ENCODE measurements around the gene HSD11B2. TPM values are rescaled to one million over a fixed set of nuclear protein-coding genes. Genes with fewer than 3 reads are reported as not detected.

HSD11B2 gene
- total RNA-seq, 1 experiment from 2014 or later, result 5.3 TPM

DNA sequence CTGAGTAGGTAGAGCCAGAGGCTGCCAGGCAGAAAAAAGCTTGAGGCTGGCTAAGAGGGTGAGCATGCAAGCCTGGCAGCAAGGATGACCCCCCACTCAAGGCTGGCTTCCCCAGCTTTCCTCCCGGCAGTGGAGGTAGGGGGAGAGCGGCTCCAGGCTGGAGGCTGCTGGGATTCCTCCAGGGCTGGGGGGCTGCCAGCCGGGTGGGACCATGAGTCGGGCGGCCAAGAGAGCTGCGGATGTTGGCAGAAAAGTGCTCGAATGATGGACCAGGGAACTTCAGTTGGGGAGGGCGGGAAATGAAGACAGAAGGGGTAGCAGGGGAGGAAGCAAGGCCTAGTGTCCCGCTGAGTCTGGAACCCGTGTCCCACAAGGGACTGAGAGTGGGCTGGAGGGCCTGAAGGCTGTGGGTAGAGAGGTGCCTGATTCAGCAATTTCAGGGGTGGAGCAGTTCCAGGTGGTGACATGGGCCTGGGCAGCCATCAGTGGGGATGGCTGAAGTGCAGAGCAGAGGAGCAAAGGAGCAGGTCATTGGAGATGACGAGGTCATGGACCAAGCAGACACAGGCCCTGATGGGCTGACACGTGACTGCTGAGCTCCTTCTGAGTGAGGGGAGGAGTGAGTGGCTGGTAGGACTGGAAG, 20.3 kb downstream of the HSD11B2 start:
- ChIA-PET CTCF (interaction anchor here (0.6 kb wide), 2 partner anchors 40 to 202 kb away, joined by 3 read pairs; no protein-coding TSS in a partner anchor), POLR2A (ENCODE audit: unreplicated experiment) (no interaction called here)
- Histone ChIP-seq H3K4me3 (no peak overlapping the region), H3K36me3 (ENCODE audit: low read depth) (no peaks in the 10 kb centered on the region), H3K27me3 (ENCODE audit: insufficient read depth, low read depth) (no peaks in the 10 kb centered on the region), H3K9me3 (ENCODE audit: insufficient read depth, low read depth) (no peaks in the 10 kb centered on the region), H3K27ac (no peak overlapping the region), H3K79me2 (ENCODE audit: low read depth) (no peaks in the 10 kb centered on the region), H3K4me1 (replicated peaks; ENCODE audit: insufficient read depth) (peaks cover 4% of the 10 kb centered on the region; the same call in 1 of the 2 replicates), H3F3A (ENCODE audit: insufficient read depth, low read depth) (0 out of 2 replicates have a peak, but pooled peaks cover 4% of the 10 kb centered on the region), H3K4me2 (no peak overlapping the region), H3K9me2 (ENCODE audit: insufficient read depth) (no peaks in the 10 kb centered on the region), H2AFZ (no peak overlapping the region), H4K20me1 (ENCODE audit: insufficient read depth) (peaks cover 9% of the 10 kb centered on the region; the same call in 1 of the 2 replicates)
- BruUV-seq (replicated peaks), result no TSS peak
- peak in 1 of 2 experiments; percentile 18 for DNase-seq
- no peak for TF ChIP-seq EZH2 (IDR thresholded peaks at IDR 0.05; ENCODE audit: low read depth)
- TF ChIP-seq, protein P1, sequence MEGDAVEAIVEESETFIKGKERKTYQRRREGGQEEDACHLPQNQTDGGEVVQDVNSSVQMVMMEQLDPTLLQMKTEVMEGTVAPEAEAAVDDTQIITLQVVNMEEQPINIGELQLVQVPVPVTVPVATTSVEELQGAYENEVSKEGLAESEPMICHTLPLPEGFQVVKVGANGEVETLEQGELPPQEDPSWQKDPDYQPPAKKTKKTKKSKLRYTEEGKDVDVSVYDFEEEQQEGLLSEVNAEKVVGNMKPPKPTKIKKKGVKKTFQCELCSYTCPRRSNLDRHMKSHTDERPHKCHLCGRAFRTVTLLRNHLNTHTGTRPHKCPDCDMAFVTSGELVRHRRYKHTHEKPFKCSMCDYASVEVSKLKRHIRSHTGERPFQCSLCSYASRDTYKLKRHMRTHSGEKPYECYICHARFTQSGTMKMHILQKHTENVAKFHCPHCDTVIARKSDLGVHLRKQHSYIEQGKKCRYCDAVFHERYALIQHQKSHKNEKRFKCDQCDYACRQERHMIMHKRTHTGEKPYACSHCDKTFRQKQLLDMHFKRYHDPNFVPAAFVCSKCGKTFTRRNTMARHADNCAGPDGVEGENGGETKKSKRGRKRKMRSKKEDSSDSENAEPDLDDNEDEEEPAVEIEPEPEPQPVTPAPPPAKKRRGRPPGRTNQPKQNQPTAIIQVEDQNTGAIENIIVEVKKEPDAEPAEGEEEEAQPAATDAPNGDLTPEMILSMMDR (conservative IDR thresholded peaks at IDR 0.05), result no peak
- intact Hi-C loops (cut with micrococcal nuclease; ENCODE audit: unreplicated experiment), result no loop called here

DNA sequence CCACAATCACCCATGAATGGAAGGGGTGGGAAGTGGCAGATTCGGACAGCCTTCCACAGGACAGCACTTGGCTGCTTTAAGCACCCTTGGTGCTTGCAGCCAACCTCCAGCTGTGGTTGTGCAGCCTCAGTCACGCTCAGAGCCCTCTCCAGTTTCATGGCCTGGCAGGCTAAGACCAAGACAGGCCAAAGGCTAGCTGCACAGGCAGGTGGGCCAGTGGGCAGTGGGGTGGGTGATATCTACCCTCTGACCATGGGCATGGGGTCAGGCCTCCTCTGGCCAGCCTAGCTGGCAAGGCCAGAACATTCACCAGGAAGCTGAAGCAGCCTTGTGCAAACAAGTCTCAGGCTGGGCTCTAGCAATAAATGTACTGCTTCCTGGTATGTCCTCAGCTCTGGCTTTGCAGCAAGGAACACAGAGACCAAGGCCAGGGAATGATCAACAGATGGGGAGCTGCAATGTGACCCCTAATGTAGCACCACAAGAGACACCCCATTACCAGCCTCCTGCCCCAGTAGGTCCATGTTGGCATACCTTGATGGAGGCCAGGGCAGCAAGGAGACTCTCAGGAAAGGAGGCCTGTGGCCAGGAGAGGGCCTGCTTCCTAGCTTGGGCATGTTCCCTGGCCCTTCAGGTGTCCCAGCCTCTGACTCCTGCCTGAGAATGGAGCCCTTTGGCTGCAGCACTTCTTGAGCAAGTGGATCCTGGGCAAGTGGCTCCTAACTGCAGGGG, 20.9 kb downstream of the HSD11B2 start:
- no peaks in the 10 kb centered on the region for H3K79me2 ChIP-seq (ENCODE audit: low read depth)
- H3K9me3 ChIP-seq (ENCODE audit: insufficient read depth, low read depth), result no peaks in the 10 kb centered on the region
- H3K36me3 ChIP-seq (ENCODE audit: low read depth), result no peaks in the 10 kb centered on the region
- CTCF ChIA-PET, result interaction anchor here (0.6 kb wide), 2 partner anchors 41 to 202 kb away, joined by 3 read pairs; no protein-coding TSS in a partner anchor
- TF ChIP-seq EZH2 (IDR thresholded peaks at IDR 0.05; ENCODE audit: low read depth), result no peak
- TF ChIP-seq, protein P1 (conservative IDR thresholded peaks at IDR 0.05), result no peak
- no peaks in the 10 kb centered on the region for H3K9me2 ChIP-seq (ENCODE audit: insufficient read depth)
- H3K4me2 ChIP-seq, result no peak overlapping the region
- no peaks in the 10 kb centered on the region for H3K27me3 ChIP-seq (ENCODE audit: insufficient read depth, low read depth)
- peak in 1 of 2 experiments; percentile 64 for DNase-seq
- BruUV-seq (replicated peaks), result no TSS peak
- H2AFZ ChIP-seq, result no peak overlapping the region
- H3K4me1 ChIP-seq (replicated peaks; ENCODE audit: insufficient read depth), result peaks cover 4% of the 10 kb centered on the region; the same call in 1 of the 2 replicates
- H3F3A ChIP-seq (ENCODE audit: insufficient read depth, low read depth), result 0 out of 2 replicates have a peak, but pooled peaks cover 4% of the 10 kb centered on the region
- POLR2A ChIA-PET (ENCODE audit: unreplicated experiment), result interaction anchor here (0.5 kb wide), 1 partner anchor 958 kb away, joined by 3 read pairs; no protein-coding TSS in a partner anchor
- no peak overlapping the region for H3K4me3 ChIP-seq
- H3K27ac ChIP-seq, result peak overlapping the region; percentile 29; the same call in 1 of the 2 replicates
- intact Hi-C loops (cut with micrococcal nuclease; ENCODE audit: unreplicated experiment), result no loop called here
- H4K20me1 ChIP-seq (ENCODE audit: insufficient read depth), result peaks cover 9% of the 10 kb centered on the region; the same call in 1 of the 2 replicates

DNA sequence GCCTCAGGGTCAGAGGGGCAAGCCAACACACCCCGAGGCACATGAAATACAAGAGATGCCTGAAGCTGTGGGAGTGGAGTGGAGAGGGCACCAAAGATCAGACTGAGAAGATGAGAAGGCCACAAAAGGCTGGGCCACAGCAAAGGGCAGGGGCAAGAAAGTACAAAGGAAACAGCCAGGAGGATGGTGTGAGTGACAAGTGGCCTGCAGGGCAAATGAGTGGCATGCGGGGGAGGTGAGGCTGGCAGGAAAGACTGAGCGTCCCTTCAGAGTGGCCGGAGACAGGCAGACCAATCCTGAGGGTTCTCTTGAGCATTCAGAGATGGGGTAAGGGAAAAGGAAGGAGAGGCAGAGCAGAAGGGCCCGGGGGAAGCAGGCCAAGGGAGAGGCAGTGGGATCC, 23.2 kb downstream of the HSD11B2 start:
- no peaks in the 10 kb centered on the region for H3K9me2 ChIP-seq (ENCODE audit: insufficient read depth)
- H3K27ac ChIP-seq, result no peak overlapping the region
- no peak for DNase-seq
- H3K4me3 ChIP-seq, result no peak overlapping the region
- peaks cover 4% of the 10 kb centered on the region; the same call in 1 of the 2 replicates for H3K4me1 ChIP-seq (replicated peaks; ENCODE audit: insufficient read depth)
- BruUV-seq (replicated peaks), result no TSS peak
- H3K27me3 ChIP-seq (ENCODE audit: insufficient read depth, low read depth), result no peaks in the 10 kb centered on the region
- peaks cover 20% of the 10 kb centered on the region for H4K20me1 ChIP-seq (ENCODE audit: insufficient read depth)
- POLR2A ChIA-PET (ENCODE audit: unreplicated experiment), result no interaction called here
- no peak overlapping the region for H3K4me2 ChIP-seq
- no peaks in the 10 kb centered on the region for H3K79me2 ChIP-seq (ENCODE audit: low read depth)
- TF ChIP-seq, protein P1 (conservative IDR thresholded peaks at IDR 0.05), result no peak
- TF ChIP-seq EZH2 (IDR thresholded peaks at IDR 0.05; ENCODE audit: low read depth), result no peak
- H3K9me3 ChIP-seq (ENCODE audit: insufficient read depth, low read depth), result no peaks in the 10 kb centered on the region
- CTCF ChIA-PET, result no interaction called here
- 0 out of 2 replicates have a peak, but pooled peaks cover 4% of the 10 kb centered on the region for H3F3A ChIP-seq (ENCODE audit: insufficient read depth, low read depth)
- H2AFZ ChIP-seq, result no peak overlapping the region
- intact Hi-C loops (cut with micrococcal nuclease; ENCODE audit: unreplicated experiment), result no loop called here
- H3K36me3 ChIP-seq (ENCODE audit: low read depth), result no peaks in the 10 kb centered on the region

Data from PC-9 (cell line).